Activated naive CD8-positive, alpha-beta T cell treated with anti-CD3 and anti-CD28 coated beads, Interleukin-2, amount 50 U/mL, for 16 hours (primary cell): Measurements from ENCODE around the gene CDO1.
A peak's percentile ranks its signal among the peaks of the same experiment; 100 is the strongest.

Experiments
- DNase-seq: peaks from one replicate; pipeline ENCODE4 v3.0.0-alpha.2; 2020; ENCODE audit warnings: low read depth, low spot score

Gene CDO1

DNA sequence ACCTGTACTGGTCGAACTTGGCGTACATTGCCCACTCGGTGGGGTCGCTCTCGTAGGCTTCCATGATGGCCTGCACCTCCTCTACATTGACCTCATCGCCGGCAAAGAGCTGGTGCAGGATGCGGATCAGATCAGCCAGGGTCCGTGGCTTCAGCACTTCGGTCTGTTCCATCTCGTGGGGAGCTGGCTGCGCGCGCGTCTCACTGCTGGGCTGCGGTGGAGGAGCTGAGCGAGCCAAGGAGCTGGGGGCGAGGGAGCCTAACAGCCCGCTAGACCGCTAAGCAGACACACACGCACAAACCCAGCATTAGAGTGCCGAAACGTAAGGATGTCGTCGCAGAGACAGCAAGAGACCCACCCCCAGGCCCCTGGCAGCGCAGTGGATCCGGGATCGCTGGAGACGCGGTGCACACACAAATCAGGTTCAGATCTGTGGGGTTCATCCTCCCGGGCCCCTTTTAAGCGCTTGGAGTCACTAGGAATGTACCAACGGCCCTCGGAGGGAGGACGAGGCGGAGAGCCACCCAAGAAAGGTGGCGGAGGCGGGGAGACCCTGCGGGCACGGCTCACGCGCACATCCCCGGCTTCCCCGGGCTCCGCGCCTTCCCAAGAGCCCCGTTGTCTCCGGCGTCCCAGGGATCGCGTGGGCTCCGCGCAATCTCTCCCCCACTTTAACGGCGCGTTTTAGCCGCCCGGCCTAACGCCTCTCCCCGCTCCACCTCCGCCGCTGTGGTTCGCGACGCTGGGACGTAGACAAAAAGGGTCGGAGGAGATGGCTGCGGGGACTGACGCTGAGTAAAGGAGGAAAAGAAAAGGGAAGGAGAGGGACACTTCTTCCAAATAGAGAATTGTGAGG, at the start of gene CDO1:
Gene CDO1, minus strand, starts transcription at position 434 of the 856 bp plus-strand sequence. Its CDS starts 262 bp downstream, at position 172.
- DNase-seq, result no peak

DNA sequence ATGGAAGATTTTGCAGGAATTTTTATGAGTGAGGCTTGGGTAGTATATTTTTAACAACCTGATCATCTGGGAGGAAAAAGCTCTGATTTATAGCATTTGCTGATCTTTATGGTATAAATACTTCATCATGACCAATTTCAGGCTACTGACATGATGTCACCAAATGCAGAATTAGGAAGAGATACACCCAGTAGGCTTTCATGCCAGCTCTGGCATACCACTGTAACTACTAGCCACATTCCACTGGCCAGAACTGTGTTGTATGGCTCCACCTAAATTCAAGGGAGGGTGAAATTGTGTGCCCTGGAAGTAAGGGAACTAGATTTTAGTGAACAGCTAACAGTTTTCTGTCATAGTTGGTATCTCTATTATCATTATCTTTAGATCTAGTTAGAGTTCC, 42.9 kb upstream of the CDO1 start:
- no peak for DNase-seq

DNA sequence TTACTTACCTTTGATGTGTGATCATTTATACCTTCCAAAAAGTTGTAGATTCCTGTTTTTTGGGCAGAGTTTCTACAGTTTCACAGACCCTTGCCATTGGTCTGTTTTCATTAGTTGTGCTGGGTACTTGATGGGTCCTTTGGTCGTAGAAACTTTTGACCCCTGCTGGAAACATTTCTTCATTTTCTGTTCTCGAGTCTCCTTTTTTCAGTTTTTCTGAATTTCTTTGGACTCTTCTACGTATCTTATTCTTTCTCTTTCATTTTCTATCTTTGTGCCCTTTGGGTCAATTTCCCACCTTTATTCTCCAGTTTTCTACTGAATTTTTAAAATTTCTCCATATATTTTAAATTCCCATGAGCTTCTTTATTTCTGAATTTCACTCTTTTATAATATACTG, 41.9 kb upstream of the CDO1 start:
- DNase-seq, result no peak

DNA sequence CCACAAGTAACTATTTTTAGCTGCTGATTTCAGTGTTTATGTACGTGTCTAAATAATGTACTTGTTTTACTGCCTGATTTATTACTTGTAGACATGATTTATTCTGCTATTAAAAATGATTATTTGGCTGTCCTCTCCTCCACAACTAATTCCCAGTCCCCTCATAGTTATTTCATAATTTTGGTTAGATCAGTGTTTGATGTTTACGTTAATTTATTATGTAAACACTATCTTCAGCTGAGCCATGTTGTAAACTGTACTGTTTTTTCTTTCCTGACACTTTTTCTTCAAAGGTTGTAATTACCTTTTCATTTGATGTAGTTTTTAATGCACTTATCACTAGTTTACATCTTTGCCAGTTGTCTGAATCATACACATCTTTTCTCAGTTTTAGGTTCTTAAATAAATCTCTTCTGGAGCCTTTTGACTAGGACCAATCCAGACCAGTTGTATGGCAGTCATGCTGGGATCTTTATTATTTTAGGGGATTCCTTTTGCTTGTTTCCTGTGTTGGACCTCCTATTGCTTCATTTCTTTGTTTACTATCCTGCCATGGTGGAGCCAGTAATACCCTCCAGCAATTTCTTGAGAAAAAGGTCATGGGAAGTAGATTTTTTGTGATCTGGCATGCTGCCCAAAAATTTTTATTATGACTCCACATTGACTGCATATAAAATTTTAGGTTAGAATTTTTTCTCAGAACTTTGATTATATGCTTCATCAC, 41.3 kb upstream of the CDO1 start:
- DNase-seq, result no peak

DNA sequence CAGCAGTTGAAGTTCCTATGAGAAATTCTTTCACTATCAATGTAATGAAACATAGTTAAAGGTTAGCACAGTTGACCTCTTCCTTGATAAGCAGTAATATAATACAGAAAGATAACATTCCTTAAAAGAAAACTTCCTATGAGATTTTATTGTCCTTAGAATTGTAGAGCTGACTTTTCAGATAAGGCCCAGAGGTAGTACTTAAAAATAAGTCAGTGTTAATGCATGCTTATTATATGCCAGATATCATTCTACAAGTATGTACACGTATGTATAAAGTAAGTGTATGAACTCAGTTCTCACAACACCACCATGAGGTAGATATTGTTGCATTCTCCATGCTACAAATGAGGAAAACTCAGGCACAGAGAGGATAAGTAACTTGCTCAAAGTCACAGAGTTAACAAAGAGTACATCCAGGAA, 40.6 kb upstream of the CDO1 start:
- no peak for DNase-seq

DNA sequence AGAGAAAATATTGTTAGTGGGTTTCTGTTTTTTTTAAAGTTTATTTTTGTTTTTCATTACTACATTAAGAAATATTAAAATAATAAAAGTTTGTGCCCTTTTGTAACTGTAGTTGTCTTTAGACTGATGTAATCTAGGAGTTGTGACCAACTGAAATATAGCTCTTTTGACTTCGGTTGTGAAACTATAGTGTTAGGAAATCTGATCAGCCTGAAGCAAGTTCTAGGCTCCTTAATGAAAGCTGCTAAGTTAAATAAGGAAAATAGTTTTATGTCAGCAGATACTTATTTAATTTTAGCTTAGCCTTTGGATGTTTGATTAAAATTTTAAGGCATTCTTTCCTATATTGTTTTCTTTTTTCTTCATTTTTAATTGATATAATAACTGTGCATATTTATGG, 39.5 kb upstream of the CDO1 start:
- DNase-seq, result no peak

DNA sequence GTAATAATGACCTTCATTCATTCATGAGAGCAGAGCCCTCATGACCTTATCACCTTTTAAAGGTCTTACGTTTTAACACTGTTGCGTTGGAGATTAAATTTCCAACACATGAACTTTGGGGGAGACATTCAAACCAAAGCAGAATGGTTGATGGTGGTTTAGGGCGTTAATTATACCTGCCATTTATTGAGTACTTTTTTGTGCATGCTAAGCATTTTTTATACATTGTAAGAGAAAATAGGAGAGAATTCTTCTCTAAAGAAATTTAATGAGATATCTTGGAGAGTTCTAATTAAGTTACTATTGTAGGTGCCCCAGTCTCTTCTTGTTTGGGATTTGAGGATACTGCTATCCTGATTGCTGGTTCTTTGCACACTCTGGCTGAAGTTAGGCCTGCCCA, 37.7 kb upstream of the CDO1 start:
- DNase-seq, result no peak

DNA sequence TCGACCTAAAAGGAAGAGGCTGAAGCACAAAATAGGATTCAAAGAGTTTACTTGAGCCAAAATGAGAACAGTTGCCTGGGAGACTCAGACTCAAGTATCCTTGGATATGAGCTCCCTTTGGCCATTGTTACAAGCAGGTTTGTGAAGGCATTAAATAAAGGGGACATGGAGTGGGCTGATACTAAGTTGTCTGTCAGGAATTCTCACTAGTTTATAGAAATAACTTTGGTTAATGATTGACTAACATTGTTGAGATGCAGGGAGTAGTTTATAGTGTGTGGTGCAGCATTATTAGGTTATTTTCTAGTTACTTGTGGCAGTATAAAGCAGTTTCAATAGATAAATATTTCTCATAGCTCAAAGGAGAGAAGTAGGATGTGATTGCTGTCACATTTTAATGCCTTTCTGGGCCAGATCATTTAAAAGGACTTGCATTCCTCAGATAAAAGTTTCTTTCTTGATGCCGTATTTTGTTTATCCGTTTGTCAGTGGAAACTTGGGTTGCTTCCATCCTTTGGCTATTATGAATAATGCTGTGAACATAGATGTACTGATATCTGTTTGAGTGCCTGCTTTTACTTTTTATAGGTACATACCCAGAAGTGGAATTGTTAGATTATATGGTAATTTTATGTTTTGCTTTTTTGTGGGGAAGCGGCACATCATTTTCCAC, 34.4 kb upstream of the CDO1 start:
- DNase-seq, result no peak

DNA sequence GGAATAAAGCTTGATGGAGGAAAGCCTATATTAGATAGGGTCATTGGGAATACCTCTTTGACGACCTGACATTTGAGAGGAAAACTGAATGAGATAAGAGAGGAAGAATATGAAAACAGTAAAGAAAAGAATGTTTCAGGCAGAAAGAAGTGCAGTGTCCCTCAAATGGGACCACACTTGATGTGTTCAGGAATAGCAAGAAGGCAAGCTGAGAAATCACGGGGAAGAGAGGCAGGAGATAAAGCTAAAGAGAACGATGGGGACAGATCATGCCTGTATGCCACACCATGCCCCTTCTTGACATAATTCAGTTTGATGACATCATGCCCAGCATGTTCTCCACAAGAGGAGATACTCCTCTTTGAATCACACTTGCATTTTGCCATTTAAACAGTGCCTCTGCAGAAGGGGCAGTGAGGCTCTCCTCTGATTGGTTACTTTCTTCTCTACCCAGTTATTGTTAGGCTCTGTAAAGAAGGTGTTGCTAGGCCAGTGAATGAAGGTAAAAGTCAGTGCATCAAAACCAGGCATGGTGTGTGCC, 32.9 kb upstream of the CDO1 start:
- DNase-seq, result no peak

DNA sequence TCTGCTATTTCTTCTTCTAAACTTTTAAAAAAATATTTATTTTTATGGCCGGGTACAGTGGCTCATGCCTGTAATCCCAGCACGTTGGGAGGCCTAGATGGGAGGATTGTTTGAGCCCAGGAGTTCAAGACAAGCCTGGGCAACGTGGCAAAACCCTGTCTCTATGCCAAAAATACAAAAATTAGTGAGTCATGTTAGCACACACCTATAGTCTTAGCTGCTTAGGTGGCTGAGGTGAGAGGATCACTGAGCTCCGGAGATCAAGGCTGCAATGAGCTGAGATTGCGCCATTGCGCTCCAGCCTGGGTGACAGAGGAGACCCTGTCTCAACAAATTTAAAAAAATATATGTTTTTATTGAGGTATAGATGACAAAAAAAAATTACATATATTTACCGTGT, 30.8 kb upstream of the CDO1 start:
- DNase-seq, result no peak

DNA sequence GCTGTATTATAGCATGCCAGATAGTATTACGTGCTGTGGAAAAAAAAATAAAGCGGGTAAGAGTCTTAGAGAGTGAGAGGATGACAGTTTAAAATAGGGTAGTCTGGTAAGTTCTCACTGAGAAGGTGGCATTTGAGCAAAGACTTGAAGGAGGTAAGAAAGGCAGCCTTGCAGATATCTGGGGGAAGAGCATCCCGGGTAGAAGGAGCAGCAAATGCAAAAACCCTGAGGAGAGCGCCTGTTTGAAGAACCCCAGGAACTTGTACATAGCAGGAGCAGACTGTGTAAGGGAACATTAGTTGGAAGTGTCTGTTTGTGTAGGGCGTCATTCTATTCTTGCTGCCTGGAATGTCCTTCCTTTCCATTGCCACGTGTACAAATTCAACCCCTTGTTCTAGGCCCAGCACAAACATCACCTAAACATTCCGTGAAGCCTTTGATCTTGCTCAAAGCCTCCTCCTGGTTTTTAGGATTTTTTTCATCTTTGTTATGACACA, 27.9 kb upstream of the CDO1 start:
- no peak for DNase-seq

DNA sequence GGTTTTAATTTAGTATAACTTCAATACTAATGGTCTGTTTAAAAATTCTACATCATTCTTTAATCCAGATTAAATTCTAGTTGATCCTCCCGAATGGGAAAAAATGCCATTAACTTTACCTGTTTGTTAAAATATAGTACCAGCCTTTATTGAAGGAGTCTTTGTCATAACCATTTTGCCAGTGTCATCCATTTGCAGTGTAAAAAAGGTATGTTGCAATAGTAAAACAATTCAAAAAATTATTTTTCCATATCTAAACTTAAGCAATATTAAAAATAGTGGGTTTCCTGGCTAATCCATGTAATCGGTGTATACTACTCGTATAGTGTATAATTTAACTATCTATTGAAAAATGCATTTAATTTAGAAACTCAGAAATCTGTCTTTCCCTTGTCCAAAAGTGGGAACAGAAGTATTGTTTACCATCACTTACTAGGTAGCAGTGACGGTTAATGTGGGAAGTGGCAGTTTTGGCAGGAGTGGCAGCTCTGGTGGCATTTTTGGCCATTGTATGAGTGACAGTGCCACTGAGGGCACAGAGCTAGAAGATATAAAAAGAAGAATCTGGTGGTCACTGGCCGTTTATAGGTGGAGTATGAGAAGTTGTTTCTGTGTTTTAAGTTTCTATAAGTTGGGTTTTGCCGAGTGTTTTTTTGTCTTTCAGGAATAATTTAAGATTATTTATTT, 27.1 kb upstream of the CDO1 start:
- DNase-seq, result no peak

DNA sequence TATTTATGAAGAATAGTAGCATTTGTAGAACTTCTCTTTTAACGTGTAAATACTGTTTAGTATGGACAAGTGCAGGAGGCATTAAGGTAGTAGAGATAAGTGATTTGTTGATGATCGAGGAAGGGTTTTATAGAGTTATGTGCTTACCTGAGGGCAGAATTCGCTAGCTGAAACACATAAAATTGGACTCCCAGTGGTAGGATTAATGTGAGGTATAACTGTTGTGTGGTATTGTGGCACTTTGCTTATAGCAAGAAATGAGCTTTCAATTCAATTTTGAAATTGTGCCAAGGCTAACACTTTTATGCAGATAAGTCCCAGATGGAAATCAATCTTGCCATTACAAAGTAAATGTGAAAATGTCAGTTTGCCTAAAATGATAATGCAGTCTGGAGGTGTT, 26.5 kb upstream of the CDO1 start:
- DNase-seq, result no peak

DNA sequence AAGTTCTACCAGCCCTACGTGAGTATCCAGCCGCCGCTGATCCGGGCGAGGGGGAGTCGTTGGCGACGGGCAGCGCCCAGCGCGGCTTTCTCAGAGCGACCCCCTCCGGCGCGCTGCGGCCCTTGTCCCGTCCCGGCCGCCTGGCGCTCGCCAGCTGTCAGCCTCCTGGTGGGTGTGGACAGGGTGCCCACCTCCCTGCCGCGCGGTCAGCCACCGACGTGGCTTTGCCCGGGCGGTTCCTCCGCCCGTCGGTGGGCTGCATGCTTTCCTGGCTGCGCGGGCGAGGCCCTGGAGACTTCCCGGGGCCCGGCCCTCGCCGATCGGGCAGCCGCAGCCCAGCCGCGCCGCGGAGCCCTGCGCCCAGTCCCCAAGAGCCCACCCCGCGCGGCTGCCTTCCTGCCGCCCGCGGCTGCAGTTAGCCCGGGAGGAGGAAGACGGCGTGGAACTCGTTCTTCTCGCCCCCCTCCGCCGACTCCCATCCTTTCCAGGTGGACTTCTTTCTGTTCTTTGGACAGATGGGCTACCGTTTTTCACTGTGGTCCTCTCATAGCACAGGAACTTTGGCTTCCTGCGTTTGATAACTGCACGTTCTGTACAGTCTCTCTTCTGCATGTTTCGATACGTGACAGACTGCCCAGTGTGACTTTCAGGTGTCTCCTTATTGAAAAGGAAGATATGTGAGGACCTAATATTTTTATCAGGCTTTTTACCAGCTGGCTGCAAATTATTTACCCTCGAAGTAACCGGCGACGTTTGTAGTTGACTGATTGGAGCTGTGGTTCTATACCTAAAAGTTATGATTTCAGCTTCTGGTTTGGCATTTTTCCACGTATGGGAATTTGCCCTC, 25.9 kb upstream of the CDO1 start:
- no peak for DNase-seq

DNA sequence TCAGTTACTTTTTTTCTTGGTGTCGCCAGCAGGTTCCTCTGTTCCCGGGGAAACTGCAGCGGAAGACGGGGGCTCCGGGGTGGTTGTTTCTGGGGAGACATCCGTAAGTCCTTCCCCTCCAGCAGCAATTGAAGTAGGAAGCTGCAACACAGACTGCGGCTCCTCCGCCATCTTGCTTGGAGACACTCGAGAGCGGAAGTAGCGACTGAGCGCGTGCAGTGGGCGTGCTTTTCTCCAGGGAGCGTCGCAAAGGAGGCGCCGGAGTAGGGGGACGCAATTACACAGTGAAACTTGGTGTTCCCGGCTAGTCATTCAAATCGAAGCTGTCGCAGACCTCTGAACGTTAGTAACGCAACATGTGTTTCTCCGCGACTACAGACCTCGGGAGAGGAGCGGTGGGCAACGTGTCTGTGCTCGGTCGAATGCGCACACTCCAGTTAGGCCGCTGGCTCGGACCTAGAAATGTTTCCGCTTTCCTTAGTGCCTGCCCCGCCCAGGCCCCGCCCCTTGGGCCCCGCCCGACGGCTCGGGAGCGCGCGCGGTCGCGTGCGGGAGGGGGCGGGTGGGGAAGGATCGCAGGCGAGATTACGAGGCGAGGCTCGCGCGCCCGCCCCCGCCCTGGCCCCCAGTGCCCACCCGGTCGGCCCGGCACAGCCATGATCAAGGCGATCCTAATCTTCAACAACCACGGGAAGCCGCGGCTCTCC, 25.1 kb upstream of the CDO1 start, which contains the start of the genes AP3S1 and ATG12:
Gene AP3S1, plus strand, starts transcription at position 554 of the 707 bp plus-strand sequence. Its CDS starts 103 bp downstream, at position 657.
Gene ATG12, minus strand, starts transcription at position 184 of the 707 bp plus-strand sequence. Its CDS starts 13 bp downstream, at position 171.
- peak; percentile 76 for DNase-seq

DNA sequence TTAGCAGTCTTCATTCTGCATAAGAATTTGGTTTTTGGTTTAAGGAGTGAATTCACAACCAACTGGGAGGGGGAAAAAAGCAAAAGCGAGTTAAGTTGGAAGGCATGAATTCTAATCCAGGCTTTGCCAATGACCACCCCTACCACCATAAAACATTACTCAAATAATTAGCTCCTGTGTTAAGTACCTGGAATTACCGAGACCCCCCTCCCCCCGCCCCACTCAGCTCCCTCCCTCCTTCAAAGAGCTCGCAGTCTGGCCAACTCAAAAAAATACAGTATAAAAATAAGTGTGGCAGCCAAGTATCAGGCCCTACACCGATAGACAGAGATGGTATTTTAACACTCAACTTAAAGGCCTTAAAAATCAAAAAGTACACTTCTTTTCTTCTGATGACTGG, 24.4 kb upstream of the CDO1 start:
- no peak for DNase-seq

DNA sequence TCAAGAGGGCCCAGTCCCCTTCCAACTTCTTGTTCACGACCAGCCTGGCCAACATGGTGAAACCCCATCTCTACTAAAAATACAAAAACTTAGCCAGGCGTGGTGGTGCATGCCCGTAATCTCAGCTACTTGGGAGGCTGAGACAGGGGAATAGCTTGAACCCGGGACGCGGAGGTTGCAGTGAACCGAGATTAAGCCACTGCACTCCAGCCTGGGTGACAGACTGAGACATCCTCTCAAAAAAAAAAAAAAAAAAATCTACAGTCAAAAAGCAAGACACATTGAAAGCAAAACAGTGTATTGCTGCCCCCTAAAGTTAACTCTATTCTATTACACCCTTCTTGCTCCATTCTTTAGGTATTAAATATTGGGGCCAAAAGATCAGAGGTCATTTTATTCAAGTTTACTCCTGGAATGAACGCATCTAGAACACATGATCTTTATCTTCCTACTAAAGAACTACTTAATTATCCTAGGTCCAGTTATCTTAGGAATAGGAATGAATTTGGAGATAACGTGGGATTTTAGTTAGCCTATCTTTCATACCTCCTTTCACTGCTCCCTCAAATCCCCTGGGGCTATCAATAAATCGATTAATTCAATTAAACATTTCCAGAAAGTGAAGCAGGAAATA, 22.5 kb upstream of the CDO1 start:
- no peak for DNase-seq

DNA sequence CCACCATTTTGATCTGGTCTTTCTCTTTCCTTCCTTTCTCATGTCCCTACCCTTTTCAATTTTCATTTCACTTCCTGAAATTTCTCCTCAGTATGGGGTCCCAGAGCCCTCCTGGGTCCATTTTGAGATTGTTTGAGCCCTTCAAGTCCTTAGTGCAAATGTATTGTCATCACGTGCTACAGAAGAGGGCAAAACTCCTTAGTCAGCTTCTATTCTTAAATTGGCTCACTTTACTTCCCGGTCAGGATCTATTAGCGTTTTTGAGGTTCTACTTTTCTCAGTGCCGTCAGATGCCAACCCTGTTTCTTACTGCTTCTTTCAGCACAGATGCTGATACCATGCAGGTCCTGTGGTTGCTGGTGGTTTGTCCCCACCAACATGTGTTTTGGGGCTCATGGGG, 19.0 kb upstream of the CDO1 start:
- no peak for DNase-seq

DNA sequence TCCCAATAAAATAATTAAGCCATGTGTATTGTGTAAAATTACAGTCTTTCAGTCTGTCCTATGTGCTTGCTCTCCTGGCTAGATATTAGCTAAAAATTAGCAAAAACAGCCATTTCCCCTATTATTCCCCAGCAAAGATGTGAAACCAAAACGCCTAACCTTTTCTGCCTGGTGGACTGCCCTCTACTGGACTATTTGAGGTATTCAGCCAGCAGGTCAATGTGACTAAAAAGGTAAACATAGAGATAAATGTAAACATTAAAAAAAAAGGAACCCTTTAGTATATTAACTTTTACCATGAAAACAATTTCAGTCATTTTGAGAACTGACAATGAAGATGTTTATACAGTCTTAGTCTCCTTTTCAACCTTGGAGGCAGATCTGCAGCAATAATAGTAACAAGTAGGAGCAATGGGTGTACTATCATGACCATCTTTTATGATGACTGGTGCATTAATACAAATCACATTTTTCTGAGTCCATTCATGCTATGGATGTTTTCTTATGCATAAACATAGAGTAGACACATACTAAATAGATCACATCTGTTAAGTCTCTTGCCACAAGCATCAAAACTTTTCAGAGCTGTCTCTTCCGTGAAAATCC, 14.8 kb upstream of the CDO1 start:
- no peak for DNase-seq
